ENCODE results near the gene CDH5. TPM values are rescaled to one million over a fixed set of nuclear protein-coding genes. Genes with fewer than 3 reads are reported as not detected.

Gene CDH5
- total and polyA plus RNA-seq, 2 of the 13 experiments (the other 11 are each of a cell fraction or from before 2014, with no cell fraction given) = 0.71 to 1.1 TPM

DNA sequence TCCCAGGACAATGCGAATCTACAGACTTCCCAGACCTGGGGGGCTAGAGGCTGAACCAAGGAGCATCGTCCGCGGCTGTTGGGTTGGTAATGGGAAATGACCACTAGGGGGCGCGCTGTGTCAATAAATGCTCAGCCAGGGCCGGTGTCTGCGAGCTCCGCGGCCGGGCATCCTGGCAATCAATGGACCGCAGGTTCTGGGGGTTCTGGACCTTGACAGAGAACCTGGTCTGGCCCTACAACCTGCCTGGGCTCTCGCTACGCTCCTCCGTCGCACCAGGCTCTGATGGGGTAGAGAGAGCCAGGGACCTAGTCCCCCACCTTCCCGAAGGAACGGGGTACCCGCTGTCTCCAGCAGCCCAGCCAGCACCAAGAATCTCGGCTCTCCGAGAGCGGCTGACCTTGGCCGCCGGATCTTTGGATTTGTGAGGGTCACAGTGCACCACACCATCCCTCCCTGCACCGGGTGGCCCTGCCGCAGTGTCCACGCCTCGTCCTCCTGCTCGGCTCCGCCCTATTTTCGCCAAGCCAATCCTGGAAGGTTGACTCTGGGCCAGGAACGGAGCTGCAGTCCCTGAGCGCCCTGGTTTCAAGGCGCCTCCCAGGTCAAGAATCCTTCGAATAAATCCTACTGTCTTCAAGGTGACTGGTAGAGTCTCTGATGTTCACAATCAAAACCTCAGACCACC lies 40.2 kb downstream of the CDH5 start (continued):
- TF ChIP-seq, protein P1, sequence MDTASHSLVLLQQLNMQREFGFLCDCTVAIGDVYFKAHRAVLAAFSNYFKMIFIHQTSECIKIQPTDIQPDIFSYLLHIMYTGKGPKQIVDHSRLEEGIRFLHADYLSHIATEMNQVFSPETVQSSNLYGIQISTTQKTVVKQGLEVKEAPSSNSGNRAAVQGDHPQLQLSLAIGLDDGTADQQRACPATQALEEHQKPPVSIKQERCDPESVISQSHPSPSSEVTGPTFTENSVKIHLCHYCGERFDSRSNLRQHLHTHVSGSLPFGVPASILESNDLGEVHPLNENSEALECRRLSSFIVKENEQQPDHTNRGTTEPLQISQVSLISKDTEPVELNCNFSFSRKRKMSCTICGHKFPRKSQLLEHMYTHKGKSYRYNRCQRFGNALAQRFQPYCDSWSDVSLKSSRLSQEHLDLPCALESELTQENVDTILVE (CRISPR knock-in tag; IDR thresholded peaks at IDR 0.05) = peak; percentile 58; the same call in 1 of the 2 replicates
- TF ChIP-seq HHEX (CRISPR knock-in tag; IDR thresholded peaks at IDR 0.05) (no peak), ZNF318 (CRISPR knock-in tag; IDR thresholded peaks at IDR 0.05) (no peak), TMF1 (CRISPR knock-in tag; IDR thresholded peaks at IDR 0.05; ENCODE audit: low read depth) (peak; percentile 83; the same call in 1 of the 2 replicates), ZNF333 (CRISPR knock-in tag; IDR thresholded peaks at IDR 0.05; ENCODE audit: borderline replicate concordance) (peak; percentile 44; the same call in 1 of the 2 replicates), MAF1 (CRISPR knock-in tag; IDR thresholded peaks at IDR 0.05; ENCODE audit: borderline replicate concordance) (no peak), MXD4 (CRISPR knock-in tag; IDR thresholded peaks at IDR 0.05) (no peak), E2F1 (CRISPR knock-in tag; IDR thresholded peaks at IDR 0.05) (no peak), ZNF629 (CRISPR knock-in tag; conservative IDR thresholded peaks at IDR 0.05) (no peak)
- TF ChIP-seq, protein P2, sequence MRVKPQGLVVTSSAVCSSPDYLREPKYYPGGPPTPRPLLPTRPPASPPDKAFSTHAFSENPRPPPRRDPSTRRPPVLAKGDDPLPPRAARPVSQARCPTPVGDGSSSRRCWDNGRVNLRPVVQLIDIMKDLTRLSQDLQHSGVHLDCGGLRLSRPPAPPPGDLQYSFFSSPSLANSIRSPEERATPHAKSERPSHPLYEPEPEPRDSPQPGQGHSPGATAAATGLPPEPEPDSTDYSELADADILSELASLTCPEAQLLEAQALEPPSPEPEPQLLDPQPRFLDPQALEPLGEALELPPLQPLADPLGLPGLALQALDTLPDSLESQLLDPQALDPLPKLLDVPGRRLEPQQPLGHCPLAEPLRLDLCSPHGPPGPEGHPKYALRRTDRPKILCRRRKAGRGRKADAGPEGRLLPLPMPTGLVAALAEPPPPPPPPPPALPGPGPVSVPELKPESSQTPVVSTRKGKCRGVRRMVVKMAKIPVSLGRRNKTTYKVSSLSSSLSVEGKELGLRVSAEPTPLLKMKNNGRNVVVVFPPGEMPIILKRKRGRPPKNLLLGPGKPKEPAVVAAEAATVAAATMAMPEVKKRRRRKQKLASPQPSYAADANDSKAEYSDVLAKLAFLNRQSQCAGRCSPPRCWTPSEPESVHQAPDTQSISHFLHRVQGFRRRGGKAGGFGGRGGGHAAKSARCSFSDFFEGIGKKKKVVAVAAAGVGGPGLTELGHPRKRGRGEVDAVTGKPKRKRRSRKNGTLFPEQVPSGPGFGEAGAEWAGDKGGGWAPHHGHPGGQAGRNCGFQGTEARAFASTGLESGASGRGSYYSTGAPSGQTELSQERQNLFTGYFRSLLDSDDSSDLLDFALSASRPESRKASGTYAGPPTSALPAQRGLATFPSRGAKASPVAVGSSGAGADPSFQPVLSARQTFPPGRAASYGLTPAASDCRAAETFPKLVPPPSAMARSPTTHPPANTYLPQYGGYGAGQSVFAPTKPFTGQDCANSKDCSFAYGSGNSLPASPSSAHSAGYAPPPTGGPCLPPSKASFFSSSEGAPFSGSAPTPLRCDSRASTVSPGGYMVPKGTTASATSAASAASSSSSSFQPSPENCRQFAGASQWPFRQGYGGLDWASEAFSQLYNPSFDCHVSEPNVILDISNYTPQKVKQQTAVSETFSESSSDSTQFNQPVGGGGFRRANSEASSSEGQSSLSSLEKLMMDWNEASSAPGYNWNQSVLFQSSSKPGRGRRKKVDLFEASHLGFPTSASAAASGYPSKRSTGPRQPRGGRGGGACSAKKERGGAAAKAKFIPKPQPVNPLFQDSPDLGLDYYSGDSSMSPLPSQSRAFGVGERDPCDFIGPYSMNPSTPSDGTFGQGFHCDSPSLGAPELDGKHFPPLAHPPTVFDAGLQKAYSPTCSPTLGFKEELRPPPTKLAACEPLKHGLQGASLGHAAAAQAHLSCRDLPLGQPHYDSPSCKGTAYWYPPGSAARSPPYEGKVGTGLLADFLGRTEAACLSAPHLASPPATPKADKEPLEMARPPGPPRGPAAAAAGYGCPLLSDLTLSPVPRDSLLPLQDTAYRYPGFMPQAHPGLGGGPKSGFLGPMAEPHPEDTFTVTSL (CRISPR knock-in tag; IDR thresholded peaks at IDR 0.05; ENCODE audit: borderline replicate concordance) = no peak; the same call in 1 of the 2 replicates

Measured in HepG2 (cell line).